Measurements from ENCODE around the gene CNIH1. TPM values are rescaled to one million over a fixed set of nuclear protein-coding genes. Genes with fewer than 3 reads are reported as not detected.
A peak's percentile ranks its signal among the peaks of the same experiment; 100 is the strongest.
"Not testable (repeated sequence)": the region's sequence is repeated elsewhere in the genome, so short reads cannot be mapped to it uniquely, and the experiment has no call there.

Gene CNIH1
- total RNA-seq, 1 donor from 2014 or later, result 111 TPM

DNA sequence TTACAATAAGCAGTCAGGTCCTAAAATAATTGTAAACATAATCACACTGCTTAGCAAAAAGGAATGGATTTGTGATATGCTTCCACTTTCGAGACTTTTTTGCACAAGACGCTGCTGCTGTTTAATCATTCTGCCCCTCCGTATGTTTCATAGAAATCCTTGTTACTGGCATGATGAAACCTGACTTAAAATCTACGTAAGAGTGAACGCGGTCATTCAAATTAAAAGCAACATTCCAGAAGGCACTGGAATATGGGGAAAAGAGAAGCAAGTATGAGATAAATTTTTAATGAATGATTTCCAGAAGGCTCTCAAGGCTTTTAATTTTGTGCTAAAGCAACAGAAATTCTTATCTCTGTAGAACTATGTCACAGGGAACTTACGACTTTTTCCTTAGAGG is 1.1 kb downstream of the CNIH1 start:
- H3K4me1 Mint-ChIP-seq (ENCODE audit: unreplicated experiment), result peaks cover 56% of the 10 kb centered on the region
- no peaks in the 10 kb centered on the region for H3K27me3 Mint-ChIP-seq
- TF ChIP-seq, protein P1, sequence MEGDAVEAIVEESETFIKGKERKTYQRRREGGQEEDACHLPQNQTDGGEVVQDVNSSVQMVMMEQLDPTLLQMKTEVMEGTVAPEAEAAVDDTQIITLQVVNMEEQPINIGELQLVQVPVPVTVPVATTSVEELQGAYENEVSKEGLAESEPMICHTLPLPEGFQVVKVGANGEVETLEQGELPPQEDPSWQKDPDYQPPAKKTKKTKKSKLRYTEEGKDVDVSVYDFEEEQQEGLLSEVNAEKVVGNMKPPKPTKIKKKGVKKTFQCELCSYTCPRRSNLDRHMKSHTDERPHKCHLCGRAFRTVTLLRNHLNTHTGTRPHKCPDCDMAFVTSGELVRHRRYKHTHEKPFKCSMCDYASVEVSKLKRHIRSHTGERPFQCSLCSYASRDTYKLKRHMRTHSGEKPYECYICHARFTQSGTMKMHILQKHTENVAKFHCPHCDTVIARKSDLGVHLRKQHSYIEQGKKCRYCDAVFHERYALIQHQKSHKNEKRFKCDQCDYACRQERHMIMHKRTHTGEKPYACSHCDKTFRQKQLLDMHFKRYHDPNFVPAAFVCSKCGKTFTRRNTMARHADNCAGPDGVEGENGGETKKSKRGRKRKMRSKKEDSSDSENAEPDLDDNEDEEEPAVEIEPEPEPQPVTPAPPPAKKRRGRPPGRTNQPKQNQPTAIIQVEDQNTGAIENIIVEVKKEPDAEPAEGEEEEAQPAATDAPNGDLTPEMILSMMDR (conservative IDR thresholded peaks at IDR 0.05), result no peak
- no peaks in the 10 kb centered on the region for H3K9me3 Mint-ChIP-seq
- H3K36me3 Mint-ChIP-seq, result peaks cover 24% of the 10 kb centered on the region
- H3K27ac Mint-ChIP-seq, result peak overlapping the region; percentile 94
- peak overlapping the region; percentile 96 for H3K4me3 Mint-ChIP-seq
- DNase-seq (ENCODE audit: extremely low spot score, unreplicated experiment), result no peak

DNA sequence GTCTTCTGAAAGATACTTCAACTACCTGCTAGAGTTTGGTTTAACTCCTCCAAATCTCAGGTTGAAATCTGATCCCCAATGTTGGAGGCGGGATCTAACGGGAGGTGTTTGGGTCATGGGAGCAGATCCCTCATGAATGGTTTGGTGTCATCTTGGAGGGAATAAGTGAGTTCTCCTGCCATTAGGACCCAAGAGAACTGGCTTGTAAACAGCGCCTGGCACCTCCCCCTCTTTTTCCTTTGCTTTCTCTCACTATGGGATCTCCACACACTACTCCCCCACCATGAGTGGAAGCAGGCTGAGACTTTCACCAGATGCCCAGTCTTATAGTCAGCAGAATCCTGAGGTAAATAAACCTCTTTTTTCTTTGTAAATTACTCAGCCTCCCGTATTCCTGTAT is 2.5 kb downstream of the CNIH1 start:
- no peak overlapping the region for H3K4me3 Mint-ChIP-seq

DNA sequence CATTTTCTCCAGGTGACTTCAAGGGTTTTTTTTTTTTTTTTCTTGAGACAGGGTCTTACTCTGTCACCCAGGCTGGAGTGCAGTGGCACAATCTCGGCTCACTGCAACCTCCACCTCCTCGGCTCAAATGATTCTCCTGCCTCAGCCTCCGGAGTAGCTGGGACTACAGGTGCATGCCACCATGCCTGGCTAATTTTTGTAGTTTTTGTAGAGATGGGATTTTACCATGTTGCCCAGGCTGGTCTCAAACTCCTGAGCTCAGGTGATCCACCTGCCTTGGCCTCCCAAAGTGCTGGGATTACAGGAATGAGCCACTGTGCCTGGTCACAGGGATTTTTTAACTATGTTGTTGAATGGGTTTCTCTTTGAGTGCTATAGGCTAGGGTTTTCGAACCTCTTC is 3.2 kb downstream of the CNIH1 start:
- H3K9me3 Mint-ChIP-seq, result not testable (repeated sequence)

More for the DNA sequence above, 2.5 kb downstream of the CNIH1 start:
- Mint-ChIP-seq H3K9me3 (no peaks in the 10 kb centered on the region), H3K27me3 (no peaks in the 10 kb centered on the region), H3K27ac (no peak overlapping the region), H3K36me3 (peaks cover 27% of the 10 kb centered on the region), H3K4me1 (ENCODE audit: unreplicated experiment) (peaks cover 48% of the 10 kb centered on the region)
- TF ChIP-seq, protein P1 (conservative IDR thresholded peaks at IDR 0.05), result no peak
- DNase-seq (ENCODE audit: extremely low spot score, unreplicated experiment), result no peak

DNA sequence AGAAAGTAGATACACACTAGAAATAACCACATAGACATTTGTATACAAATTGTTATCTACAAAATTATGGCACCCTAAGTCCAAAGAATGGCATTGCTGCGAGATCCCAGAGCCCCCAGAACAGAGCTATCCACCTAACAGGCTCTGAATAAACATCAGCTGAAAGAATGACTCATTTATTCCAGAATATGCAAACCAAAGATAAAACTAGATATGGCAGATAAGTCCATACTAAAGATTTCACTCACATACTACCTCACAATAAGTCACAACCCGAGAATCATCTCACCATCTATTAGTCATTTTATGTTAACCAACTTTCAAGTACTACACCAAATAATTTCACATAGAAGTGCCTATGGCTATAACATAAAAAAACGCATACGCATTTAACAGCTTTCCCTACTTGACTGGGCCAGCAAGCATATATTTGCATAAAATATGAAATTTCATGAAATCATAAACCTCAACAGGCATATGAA is 5.6 kb downstream of the CNIH1 start:
- no peak for DNase-seq (ENCODE audit: extremely low spot score, unreplicated experiment)
- TF ChIP-seq, protein P1 (conservative IDR thresholded peaks at IDR 0.05), result no peak
- H3K4me1 Mint-ChIP-seq (ENCODE audit: unreplicated experiment), result peaks cover 50% of the 10 kb centered on the region
- H3K27me3 Mint-ChIP-seq, result no peaks in the 10 kb centered on the region
- H3K9me3 Mint-ChIP-seq, result no peaks in the 10 kb centered on the region
- H3K36me3 Mint-ChIP-seq, result peaks cover 27% of the 10 kb centered on the region
- H3K4me3 Mint-ChIP-seq, result no peak overlapping the region
- H3K27ac Mint-ChIP-seq, result no peak overlapping the region

More for the DNA sequence above, 3.2 kb downstream of the CNIH1 start:
- H3K27ac Mint-ChIP-seq; DNase-seq (ENCODE audit: extremely low spot score, unreplicated experiment); H3K4me3 Mint-ChIP-seq; H3K27me3 Mint-ChIP-seq: not testable (repeated sequence)
- Mint-ChIP-seq H3K4me1 (ENCODE audit: unreplicated experiment) (peaks cover 51% of the 10 kb centered on the region), H3K36me3 (peaks cover 27% of the 10 kb centered on the region)

DNA sequence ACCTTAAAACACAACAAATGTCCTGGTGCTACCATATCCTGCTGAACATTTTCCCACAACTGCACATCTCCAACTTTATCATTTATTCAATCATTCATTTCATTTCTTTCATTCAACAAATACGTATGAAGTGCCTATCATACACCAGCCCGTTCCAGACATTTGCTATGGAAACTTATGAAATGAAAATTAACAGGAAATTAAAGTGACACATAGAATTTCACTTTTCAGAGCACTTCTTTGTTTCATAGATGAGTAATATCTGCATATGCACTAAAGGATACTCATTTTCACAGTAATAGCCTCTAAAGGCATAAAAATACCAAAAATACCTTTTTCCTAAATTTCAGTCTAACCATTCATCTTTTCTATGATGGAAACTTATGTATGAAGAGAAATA is 12.6 kb downstream of the CNIH1 start:
- Mint-ChIP-seq H3K4me3 (no peak overlapping the region), H3K4me1 (ENCODE audit: unreplicated experiment) (peaks cover 12% of the 10 kb centered on the region), H3K36me3 (peaks cover 20% of the 10 kb centered on the region), H3K9me3 (no peaks in the 10 kb centered on the region), H3K27ac (no peak overlapping the region), H3K27me3 (no peaks in the 10 kb centered on the region)
- TF ChIP-seq, protein P1 (conservative IDR thresholded peaks at IDR 0.05), result no peak
- DNase-seq (ENCODE audit: extremely low spot score, unreplicated experiment), result no peak

DNA sequence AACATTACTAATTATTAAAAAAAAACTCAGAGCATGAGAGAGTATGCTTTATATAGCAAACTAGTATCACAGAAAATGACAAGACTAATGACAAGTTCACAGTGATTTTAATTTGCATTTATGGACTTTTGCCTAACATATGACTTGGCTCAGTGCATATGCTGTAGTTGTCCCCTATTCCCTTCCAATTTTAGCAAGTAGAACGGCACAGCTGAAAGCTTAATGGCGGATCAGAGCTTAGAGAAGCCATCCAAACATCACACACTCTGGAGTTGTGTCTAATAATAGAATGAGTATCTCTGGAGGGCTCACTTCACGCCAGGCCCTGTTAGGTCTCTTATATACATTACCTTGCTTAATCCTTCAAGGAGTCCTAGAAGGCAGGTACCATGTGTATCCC is 13.3 kb downstream of the CNIH1 start:
- Mint-ChIP-seq H3K4me3 (no peak overlapping the region), H3K27ac (no peak overlapping the region), H3K27me3 (no peaks in the 10 kb centered on the region), H3K36me3 (peaks cover 21% of the 10 kb centered on the region), H3K4me1 (ENCODE audit: unreplicated experiment) (peaks cover 7% of the 10 kb centered on the region), H3K9me3 (no peaks in the 10 kb centered on the region)
- DNase-seq (ENCODE audit: extremely low spot score, unreplicated experiment), result no peak
- TF ChIP-seq, protein P1 (conservative IDR thresholded peaks at IDR 0.05), result no peak
